Natural killer cell (primary cell): ENCODE data around the gene SLC6A7. TPM values are rescaled to one million over a fixed set of nuclear protein-coding genes. Genes with fewer than 3 reads are reported as not detected.

Source experiments
- ATAC-seq, 3 donors: fragments of 150-1000 bp in 2 of 3; fragments of 200-7000 bp in 1 of 3; cut with Tn5 transposase; 1 replicate in 1 of 3; 2 replicates in 2 of 3; pipeline ENCODE4 v1.10.0; 2021; ENCODE audit warnings: mild to moderate bottlenecking in 2 of 3, moderate library complexity in 2 of 3
- DNase-seq, 2 donors: peaks; one replicate each; pipeline versions ENCODE4 v3.0.0 to v3.0.0-alpha.2; 2013 to 2021; ENCODE audit warnings: mixed read lengths in 1 of 2
- H3K27ac ChIP-seq: one replicate; pipeline ENCODE4 v1.5.1; 2013; ENCODE audit warnings: mild to moderate bottlenecking, low read length
- H3K27me3 ChIP-seq: one replicate; pipeline ENCODE4 v1.6.1; 2013; ENCODE audit warnings: low read length; ENCODE audit not compliant: control insufficient read depth, insufficient read depth
- H3K36me3 ChIP-seq: one replicate; pipeline ENCODE4 v1.6.1; 2013; ENCODE audit warnings: low read length; ENCODE audit not compliant: control insufficient read depth, insufficient read depth
- H3K4me1 ChIP-seq: one replicate; pipeline ENCODE4 v1.6.1; 2013; ENCODE audit warnings: low read length; ENCODE audit not compliant: control insufficient read depth, insufficient read depth
- H3K4me3 ChIP-seq: one replicate; pipeline ENCODE4 v1.5.1; 2013; ENCODE audit warnings: low read length
- H3K9me3 ChIP-seq: one replicate; pipeline ENCODE4 v1.6.1; 2013; ENCODE audit warnings: low read length; ENCODE audit not compliant: control insufficient read depth, insufficient read depth
- H3K27ac Mint-ChIP-seq, 2 donors: one replicate each; pipeline ENCODE4 v1.8.0; 2022; ENCODE audit warnings: mild to moderate bottlenecking in 2 of 2, mixed read lengths in 2 of 2, moderate library complexity in 1 of 2
- H3K27me3 Mint-ChIP-seq, 2 donors: one replicate each; pipeline ENCODE4 v1.8.0; 2022; ENCODE audit warnings: low read depth in 2 of 2, mixed read lengths in 2 of 2
- H3K36me3 Mint-ChIP-seq: one replicate; pipeline ENCODE4 v1.8.0; 2022; ENCODE audit warnings: mixed read lengths
- H3K4me1 Mint-ChIP-seq, 2 donors: one replicate each; pipeline ENCODE4 v1.8.0; 2022; ENCODE audit warnings: mixed read lengths in 2 of 2
- H3K4me3 Mint-ChIP-seq: one replicate; pipeline ENCODE4 v1.8.0; 2022; ENCODE audit warnings: mild to moderate bottlenecking, moderate library complexity, mixed read lengths
- H3K9me3 Mint-ChIP-seq, 2 donors: one replicate each; pipeline ENCODE4 v1.8.0; 2022; ENCODE audit warnings: mixed read lengths in 2 of 2
- WGBS: methylation state at CpG from one replicate; pipeline ENCODE4 v1.1.7; 2013; ENCODE audit warnings: missing lambda C conversion rate; ENCODE audit not compliant: insufficient coverage; 5-methylcytosine and 5-hydroxymethylcytosine counted together
- intact Hi-C: fragments of 100-400 bp; cut with micrococcal nuclease; formaldehyde crosslinking; loops from one replicate; pipeline ENCODE4 v1.14.2; 2022
- total RNA-seq, 4 donors: library from RNA; stranded (reverse); fragments of 120-200 nt in 1 of 4; gene quantifications; one replicate each; pipeline versions ENCODE4 v1.2.3 to v1.2.4, GENCODE V29; 2013 to 2022
- TF ChIP-seq, protein P1 (sequence below): fragments of 200-600 bp; IDR thresholded peaks from one replicate; pipeline ENCODE4 v1.8.0; 2022; ENCODE audit warnings: antibody characterized with exemption

The SLC6A7 gene
- total RNA-seq, 3 donors from 2014 or later (not counting 1 experiment from before 2014, with no cell fraction given) = not detected

DNA sequence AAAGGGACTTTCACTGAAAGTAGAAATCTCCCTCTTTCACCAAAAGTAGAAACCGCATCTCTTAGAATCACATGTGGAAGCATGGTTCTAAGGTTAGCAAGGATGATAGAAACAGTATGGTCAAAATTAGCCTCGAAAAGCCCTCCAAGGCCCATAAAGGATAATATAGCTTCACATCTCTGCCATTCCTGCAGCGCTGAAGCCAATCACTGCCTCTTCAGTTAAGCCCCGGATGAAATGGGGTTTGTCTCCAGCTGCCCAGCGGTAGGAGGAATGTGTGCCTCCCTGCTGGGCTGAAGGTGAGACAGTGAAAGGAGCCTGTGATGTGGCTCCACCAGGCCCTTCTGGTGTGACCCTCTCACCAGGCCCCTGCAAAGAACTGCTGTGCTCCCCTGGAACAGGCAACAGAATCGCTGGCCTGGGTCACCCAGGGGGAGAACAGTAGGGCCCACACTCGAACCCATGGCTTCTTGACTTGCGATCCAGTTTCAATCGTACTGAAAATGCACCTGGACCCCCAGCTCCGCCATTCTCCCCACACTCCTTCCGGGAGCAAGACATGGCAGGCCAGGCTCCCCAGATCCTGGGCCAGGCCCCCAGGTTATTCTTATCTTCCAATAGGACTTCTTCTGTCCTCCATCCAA, 52.5 kb downstream of the SLC6A7 start:
- ATAC-seq (no peak), DNase-seq (no peak)
- WGBS = 86% methylated on average over 11 of the region's 11 CpGs
- no peaks in the 10 kb centered on the region for H3K9me3 Mint-ChIP-seq
- intact Hi-C loops = no loop called here
- no peaks in the 10 kb centered on the region for H3K9me3 ChIP-seq
- H3K4me3 Mint-ChIP-seq = no peak overlapping the region
- no peaks in the 10 kb centered on the region for H3K36me3 ChIP-seq
- TF ChIP-seq, protein P1, sequence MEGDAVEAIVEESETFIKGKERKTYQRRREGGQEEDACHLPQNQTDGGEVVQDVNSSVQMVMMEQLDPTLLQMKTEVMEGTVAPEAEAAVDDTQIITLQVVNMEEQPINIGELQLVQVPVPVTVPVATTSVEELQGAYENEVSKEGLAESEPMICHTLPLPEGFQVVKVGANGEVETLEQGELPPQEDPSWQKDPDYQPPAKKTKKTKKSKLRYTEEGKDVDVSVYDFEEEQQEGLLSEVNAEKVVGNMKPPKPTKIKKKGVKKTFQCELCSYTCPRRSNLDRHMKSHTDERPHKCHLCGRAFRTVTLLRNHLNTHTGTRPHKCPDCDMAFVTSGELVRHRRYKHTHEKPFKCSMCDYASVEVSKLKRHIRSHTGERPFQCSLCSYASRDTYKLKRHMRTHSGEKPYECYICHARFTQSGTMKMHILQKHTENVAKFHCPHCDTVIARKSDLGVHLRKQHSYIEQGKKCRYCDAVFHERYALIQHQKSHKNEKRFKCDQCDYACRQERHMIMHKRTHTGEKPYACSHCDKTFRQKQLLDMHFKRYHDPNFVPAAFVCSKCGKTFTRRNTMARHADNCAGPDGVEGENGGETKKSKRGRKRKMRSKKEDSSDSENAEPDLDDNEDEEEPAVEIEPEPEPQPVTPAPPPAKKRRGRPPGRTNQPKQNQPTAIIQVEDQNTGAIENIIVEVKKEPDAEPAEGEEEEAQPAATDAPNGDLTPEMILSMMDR = no peak
- no peaks in the 10 kb centered on the region for H3K4me1 ChIP-seq
- no peaks in the 10 kb centered on the region for H3K27me3 Mint-ChIP-seq
- no peak overlapping the region for H3K27ac Mint-ChIP-seq
- H3K27ac ChIP-seq = no peak overlapping the region
- H3K36me3 Mint-ChIP-seq = no peaks in the 10 kb centered on the region
- no peaks in the 10 kb centered on the region for H3K4me1 Mint-ChIP-seq
- H3K4me3 ChIP-seq = no peak overlapping the region
- no peaks in the 10 kb centered on the region for H3K27me3 ChIP-seq

DNA sequence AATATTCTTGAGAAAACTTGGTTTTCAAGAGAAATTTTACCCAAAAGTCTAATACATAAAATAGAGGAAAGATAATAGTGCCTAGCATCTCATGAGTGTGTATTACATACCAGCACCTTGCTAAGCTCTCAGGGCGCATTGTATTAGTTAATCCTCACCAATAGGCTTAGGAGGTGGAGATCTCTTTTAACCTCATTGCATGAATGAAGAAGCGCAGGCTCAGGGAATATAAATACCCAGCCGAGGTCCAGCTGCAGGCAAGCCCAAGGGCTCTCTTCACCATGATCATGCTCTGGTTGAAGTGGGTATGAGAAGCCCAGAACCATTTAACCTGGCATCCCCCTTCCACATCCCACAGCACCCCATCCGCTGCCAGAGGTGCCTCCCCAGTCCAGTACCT, 53.7 kb downstream of the SLC6A7 start:
- no peak overlapping the region for H3K27ac ChIP-seq
- intact Hi-C loops = no loop called here
- no peaks in the 10 kb centered on the region for H3K4me1 ChIP-seq
- Mint-ChIP-seq H3K9me3 (no peaks in the 10 kb centered on the region), H3K4me1 (no peaks in the 10 kb centered on the region), H3K27me3 (no peaks in the 10 kb centered on the region), H3K4me3 (no peak overlapping the region), H3K27ac (no peak overlapping the region), H3K36me3 (no peaks in the 10 kb centered on the region)
- DNase-seq = no peak
- no peaks in the 10 kb centered on the region for H3K9me3 ChIP-seq
- no peak for ATAC-seq
- 90% methylated on average over 4 of the region's 4 CpGs for WGBS
- no peaks in the 10 kb centered on the region for H3K36me3 ChIP-seq
- no peaks in the 10 kb centered on the region for H3K27me3 ChIP-seq
- no peak overlapping the region for H3K4me3 ChIP-seq
- TF ChIP-seq, protein P1 = no peak

DNA sequence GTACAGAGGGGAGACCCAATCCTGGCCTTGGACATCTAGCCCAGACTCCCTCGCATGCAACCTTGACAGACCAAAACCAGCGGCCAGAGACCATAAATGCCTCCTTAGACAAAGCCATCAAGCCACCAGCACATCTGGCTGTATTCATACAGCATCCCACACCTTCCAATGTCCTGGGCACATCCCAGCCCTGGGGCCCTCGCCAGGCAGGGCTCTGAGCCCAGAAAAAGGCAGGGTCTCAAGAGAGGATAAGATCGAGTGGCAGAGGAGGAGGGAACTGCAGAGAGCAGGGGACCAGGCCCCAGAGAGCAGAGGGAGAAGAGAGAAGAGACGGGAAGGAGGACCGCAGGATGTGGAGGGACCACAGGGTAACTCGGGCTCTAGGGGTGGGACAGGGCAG, 54.3 kb downstream of the SLC6A7 start:
- H3K36me3 Mint-ChIP-seq = no peaks in the 10 kb centered on the region
- H3K4me3 ChIP-seq = no peak overlapping the region
- no peaks in the 10 kb centered on the region for H3K4me1 ChIP-seq
- ATAC-seq (no peak), DNase-seq (no peak)
- TF ChIP-seq, protein P1 = no peak
- intact Hi-C loops = no loop called here
- no peaks in the 10 kb centered on the region for H3K9me3 ChIP-seq
- 85% methylated on average over 7 of the region's 7 CpGs for WGBS
- H3K4me3 Mint-ChIP-seq = no peak overlapping the region
- no peaks in the 10 kb centered on the region for H3K27me3 ChIP-seq
- H3K27ac Mint-ChIP-seq = no peak overlapping the region
- no peaks in the 10 kb centered on the region for H3K27me3 Mint-ChIP-seq
- H3K4me1 Mint-ChIP-seq = no peaks in the 10 kb centered on the region
- H3K36me3 ChIP-seq = no peaks in the 10 kb centered on the region
- H3K9me3 Mint-ChIP-seq = no peaks in the 10 kb centered on the region
- H3K27ac ChIP-seq = no peak overlapping the region
